Activated T-cell treated with anti-CD3 and anti-CD28 coated beads for 1 hour (primary cell): Measurements from ENCODE around the gene PHF19.

ENCODE experiments used
- DNase-seq: peaks from one replicate; pipeline ENCODE4 v3.0.0-alpha.2; 2020; ENCODE audit warnings: low read depth

The PHF19 gene

GRCh38 chr9:120891884-120892747 lies 15.1 kb upstream of the PHF19 start:
- DNase-seq = no peak

- DNase-seq = no peak
These were observed 14.4 kb upstream of the PHF19 start for GRCh38 chr9:120891245-120891883.

- peak; percentile 11 for DNase-seq
These were observed 13.6 kb upstream of the PHF19 start for GRCh38 chr9:120890320-120891244.

GRCh38 chr9:120889606-120890271 lies 12.8 kb upstream of the PHF19 start:
- DNase-seq = no peak

DNA sequence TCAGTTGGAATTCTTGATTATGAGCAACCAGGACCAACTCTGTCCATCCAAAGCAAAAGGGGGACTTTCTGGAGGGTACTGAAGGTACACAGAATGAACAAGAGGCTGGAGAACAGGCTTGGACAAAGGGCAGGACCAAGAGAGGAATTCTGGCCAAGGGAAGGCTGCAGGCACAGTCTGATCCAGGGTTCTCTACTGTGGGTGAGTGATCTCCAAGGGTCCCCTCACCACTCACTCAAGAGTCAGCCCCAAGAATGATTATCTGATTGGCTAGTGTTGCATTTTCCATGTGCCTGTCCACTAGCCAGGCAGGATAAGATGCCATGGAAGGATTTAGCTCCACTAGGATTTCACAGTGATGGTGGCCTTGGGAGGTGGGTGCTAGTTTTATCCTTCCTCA lies 11.6 kb upstream of the PHF19 start:
- no peak for DNase-seq

DNA sequence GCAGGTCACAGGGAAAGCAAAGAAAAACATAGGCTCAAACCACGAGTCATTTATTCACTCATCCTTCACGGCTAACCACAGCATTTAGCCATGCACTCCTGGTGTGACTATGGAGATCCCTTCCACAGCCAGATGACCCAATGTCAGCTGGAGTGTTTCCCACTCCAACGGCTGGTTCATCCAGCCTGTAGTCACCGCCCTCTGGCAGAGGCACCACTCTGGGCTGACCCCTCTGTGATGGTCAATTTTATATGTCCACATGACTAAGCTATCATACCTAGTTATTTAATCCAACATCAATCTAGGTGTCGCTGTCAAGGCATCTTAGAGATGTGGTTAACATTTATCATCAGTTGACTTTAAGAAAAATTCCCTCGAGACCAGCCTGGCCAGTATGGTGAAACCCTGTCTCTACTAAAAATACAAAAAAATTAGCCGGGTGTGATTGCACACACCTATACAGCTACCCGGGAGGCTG lies 9.5 kb upstream of the PHF19 start:
- DNase-seq = no peak

GRCh38 chr9:120885958-120886357 lies 9.0 kb upstream of the PHF19 start:
- no peak for DNase-seq

GRCh38 chr9:120885457-120885856 lies 8.5 kb upstream of the PHF19 start:
- DNase-seq = no peak

DNA sequence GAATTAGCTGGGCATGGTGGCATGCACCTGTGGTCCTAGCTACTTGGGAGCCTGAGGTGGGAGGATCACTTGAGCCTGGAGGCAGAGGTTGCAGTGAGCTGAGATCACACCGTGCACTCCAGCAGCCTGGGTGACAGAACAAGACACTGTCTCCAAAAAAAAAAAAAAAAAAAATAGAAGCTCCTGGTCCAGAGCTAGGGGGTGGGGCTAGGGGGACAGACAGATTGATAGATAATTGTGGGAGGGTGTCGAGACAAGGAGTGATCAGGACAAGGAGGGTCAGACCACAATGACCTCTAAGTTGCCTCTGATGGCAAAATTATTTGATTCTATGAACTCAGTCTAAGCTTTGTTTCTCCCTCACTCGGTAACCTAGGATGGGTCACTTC lies 6.6 kb upstream of the PHF19 start:
- DNase-seq = no peak

- no peak for DNase-seq
These were observed 6.1 kb upstream of the PHF19 start for GRCh38 chr9:120882935-120883607.

GRCh38 chr9:120879446-120879845 lies 2.5 kb upstream of the PHF19 start:
- DNase-seq = no peak

DNA sequence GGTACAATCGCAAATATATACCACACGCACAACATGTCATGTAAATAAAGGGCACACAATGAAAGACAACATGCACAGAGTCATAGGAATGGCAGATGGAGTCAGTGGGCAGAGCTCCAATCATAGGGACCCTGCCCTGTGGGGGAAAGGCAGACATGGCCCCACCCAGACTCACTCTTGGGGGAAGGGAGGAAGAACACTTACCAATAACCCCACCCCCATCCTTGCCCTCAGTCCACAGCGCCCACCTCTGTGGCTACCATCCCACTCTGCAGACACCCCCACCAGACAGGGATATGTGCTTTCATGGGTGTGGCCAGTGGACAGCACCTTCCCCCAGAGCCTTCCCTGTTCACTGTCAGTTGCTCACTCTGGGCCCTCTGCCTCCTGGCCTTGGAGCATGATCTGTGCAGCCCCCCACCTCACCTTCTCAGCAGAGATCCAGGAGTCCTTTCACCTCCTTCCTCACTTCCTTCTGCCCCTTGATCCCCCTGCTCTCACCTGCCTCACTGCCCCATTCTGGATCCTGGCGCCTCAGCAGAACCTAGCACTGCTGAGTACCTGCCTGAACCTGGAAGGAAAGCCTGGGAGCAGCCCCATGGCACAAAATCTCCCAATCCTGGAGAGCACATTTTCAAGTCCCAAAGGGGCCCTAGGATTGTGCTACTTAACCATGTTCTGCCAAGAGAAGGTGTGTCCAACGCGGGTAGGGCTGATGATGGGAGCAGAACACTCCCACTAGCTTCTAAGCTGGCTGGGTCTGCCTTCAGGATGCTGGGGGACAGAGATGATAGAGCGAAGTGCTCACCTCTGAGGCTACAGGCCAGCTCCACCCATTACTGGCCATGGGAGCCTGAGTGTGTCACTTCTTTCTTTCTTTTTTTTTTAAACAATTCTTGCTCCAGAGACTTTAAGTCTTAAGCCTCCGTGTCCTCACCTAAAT lies 1.5 kb upstream of the PHF19 start:
- DNase-seq = no peak

DNA sequence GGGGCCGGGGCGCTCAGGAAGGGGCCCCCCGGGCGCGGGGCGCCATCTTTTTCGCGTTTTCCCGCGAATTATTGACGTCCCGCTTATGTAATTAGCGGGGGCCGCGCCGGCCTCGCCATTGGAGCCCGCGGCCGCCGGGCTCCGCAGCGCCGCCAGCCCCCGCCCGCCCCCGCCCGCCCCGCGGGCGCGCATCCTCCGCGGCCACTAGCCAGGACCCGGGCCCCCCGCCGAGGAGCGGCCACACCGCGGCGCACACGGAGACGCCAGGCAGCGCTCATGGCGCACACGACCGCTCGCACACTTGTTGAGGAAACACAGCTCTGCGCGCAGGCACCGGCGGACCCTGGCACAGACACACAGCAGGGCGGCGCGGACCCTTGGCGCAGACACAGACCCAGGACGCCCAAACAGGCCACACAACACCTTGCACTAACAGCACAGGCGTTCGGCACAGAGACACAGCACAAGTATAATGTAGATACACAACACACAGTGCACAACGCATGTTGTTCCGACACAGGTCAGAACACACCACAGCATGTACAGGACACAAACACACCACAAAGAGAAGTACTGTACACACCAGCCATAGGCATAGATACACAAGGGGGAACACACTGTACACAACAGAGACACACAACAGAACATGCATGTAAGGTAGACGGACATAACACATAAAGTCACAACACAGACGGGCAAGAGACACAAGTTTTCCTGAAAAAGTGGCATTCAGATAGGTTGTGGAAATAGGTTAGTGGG lies 467 bp upstream of the PHF19 start:
- peak; percentile 45 for DNase-seq

DNA sequence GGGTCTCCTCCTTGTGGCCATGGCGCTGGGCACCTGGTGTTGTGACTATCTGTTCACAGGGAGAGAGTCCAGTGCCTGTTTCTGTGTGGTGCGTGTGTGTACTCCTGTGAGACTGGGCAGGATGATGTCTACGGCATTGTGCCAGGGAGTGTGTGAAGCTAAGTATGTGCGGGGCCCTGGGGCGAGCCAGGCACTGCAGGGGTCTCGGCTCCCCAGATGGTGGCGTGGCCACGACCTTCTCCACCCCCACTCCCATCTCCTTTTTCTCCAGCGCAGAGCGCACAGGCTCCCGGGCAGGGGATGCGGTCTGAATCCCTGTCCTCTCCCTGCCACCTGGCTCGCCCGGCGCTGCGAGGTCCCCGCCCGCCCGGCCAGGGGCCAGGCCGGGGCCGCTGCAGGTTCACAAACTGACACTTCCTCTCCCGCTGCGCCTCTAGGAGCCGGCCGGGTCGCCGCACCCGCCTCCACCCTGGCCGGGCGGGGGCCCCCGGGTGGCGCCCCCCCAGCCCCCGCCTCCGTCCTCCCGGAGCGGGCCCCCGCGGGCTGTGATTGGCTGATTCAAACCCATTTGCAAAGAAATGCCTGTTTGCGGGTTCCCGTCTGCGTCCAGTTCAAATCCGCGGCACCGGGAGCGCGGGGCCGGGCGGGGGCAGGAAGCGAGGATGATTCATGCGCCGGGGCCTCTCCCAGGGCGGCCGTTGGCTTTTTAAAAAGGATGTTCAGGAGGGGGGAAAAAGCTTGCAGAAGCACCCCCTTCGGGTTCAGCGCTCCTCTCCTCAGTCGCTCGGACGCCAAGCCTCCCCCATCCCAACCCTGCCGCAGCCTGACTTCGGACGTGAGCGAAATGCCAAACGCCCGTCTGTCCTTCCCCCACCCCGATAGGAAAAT lies 790 bp downstream of the PHF19 start:
- DNase-seq = peak; percentile 69

GRCh38 chr9:120875643-120875953 lies 1.4 kb downstream of the PHF19 start:
- DNase-seq = no peak

- no peak for DNase-seq
These were observed 1.8 kb downstream of the PHF19 start for GRCh38 chr9:120875195-120875565.

GRCh38 chr9:120874226-120875194 lies 2.5 kb downstream of the PHF19 start:
- DNase-seq = no peak
